ENCODE results near the gene DACH2. TPM values are rescaled to one million over a fixed set of nuclear protein-coding genes. Genes with fewer than 3 reads are reported as not detected.

The DACH2 gene
- total RNA-seq, 2 experiments from 2014 or later = not detected

GRCh38 chrX:86370927-86371326, 222.7 kb downstream of the DACH2 start:
- H3K4me1 ChIP-seq (ENCODE audit: insufficient read depth, low read length, poor library complexity, severe bottlenecking) = no peaks in the 10 kb centered on the region
- intact Hi-C loops (cut with micrococcal nuclease; ENCODE audit: unreplicated experiment) = no loop called here
- H2AFZ ChIP-seq (ENCODE audit: low read length) = no peak overlapping the region
- no peak for TF ChIP-seq CTCF (conservative IDR thresholded peaks at IDR 0.05; ENCODE audit: low read length)
- no peak for TF ChIP-seq EZH2phosphoT487 (IDR thresholded peaks at IDR 0.05; ENCODE audit: borderline replicate concordance, low read depth, low read length)
- no peak overlapping the region for H3K27ac ChIP-seq (ENCODE audit: low read depth, low read length, poor library complexity, severe bottlenecking)
- no peaks in the 10 kb centered on the region for H3K79me2 ChIP-seq (ENCODE audit: insufficient read depth, low read depth, low read length)
- H4K20me1 ChIP-seq (ENCODE audit: insufficient read depth, low read length) = no peaks in the 10 kb centered on the region
- no peak for DNase-seq (ENCODE audit: low spot score)
- ChIA-PET POLR2A (no interaction called here), CTCF (ENCODE audit: unreplicated experiment) (no interaction called here)
- no peaks in the 10 kb centered on the region for H3K36me3 ChIP-seq (ENCODE audit: insufficient read depth, low read length)
- H3K9me3 ChIP-seq (ENCODE audit: low read length) = no peaks in the 10 kb centered on the region
- H3K9me2 ChIP-seq (ENCODE audit: insufficient read depth, low read length) = no peaks in the 10 kb centered on the region
- no peak overlapping the region for H3K4me2 ChIP-seq (ENCODE audit: low read length)
- no peak overlapping the region for H3K4me3 ChIP-seq (ENCODE audit: low read depth, low read length, poor library complexity, severe bottlenecking)
- BruUV-seq (replicated peaks) = no TSS peak

DNA sequence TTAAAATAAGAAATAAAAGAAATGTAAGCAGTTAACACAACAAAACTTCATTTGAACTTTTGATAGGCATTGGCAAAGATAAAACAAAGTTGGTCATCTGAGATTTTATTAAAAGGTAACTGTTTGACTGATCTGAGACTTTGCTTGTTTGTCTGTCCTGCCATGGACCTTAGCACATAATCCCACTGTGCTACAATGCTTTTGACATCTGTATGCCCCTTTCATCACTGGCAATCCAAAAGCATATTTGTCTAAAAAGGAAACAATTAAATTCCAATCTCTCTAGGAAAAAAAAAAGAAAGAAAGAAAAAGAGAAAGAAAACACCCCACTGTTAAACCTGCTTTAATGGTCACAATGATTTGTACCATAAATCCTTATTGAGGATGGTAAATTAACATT, 231.0 kb downstream of the DACH2 start:
- intact Hi-C loops (cut with micrococcal nuclease; ENCODE audit: unreplicated experiment) = no loop called here
- ChIA-PET POLR2A (no interaction called here), CTCF (ENCODE audit: unreplicated experiment) (no interaction called here)
- BruUV-seq (replicated peaks) = no TSS peak
- Histone ChIP-seq H3K4me1 (ENCODE audit: insufficient read depth, low read length, poor library complexity, severe bottlenecking) (no peaks in the 10 kb centered on the region), H3K79me2 (ENCODE audit: insufficient read depth, low read depth, low read length) (no peaks in the 10 kb centered on the region), H4K20me1 (ENCODE audit: insufficient read depth, low read length) (no peaks in the 10 kb centered on the region), H3K4me2 (ENCODE audit: low read length) (no peak overlapping the region), H3K36me3 (ENCODE audit: insufficient read depth, low read length) (no peaks in the 10 kb centered on the region), H3K27ac (ENCODE audit: low read depth, low read length, poor library complexity, severe bottlenecking) (no peak overlapping the region), H2AFZ (ENCODE audit: low read length) (no peak overlapping the region), H3K9me3 (ENCODE audit: low read length) (no peaks in the 10 kb centered on the region), H3K4me3 (ENCODE audit: low read depth, low read length, poor library complexity, severe bottlenecking) (no peak overlapping the region), H3K9me2 (ENCODE audit: insufficient read depth, low read length) (no peaks in the 10 kb centered on the region)
- DNase-seq (ENCODE audit: low spot score) = no peak
- TF ChIP-seq EZH2phosphoT487 (IDR thresholded peaks at IDR 0.05; ENCODE audit: borderline replicate concordance, low read depth, low read length) (no peak), CTCF (conservative IDR thresholded peaks at IDR 0.05; ENCODE audit: low read length) (no peak)

DNA sequence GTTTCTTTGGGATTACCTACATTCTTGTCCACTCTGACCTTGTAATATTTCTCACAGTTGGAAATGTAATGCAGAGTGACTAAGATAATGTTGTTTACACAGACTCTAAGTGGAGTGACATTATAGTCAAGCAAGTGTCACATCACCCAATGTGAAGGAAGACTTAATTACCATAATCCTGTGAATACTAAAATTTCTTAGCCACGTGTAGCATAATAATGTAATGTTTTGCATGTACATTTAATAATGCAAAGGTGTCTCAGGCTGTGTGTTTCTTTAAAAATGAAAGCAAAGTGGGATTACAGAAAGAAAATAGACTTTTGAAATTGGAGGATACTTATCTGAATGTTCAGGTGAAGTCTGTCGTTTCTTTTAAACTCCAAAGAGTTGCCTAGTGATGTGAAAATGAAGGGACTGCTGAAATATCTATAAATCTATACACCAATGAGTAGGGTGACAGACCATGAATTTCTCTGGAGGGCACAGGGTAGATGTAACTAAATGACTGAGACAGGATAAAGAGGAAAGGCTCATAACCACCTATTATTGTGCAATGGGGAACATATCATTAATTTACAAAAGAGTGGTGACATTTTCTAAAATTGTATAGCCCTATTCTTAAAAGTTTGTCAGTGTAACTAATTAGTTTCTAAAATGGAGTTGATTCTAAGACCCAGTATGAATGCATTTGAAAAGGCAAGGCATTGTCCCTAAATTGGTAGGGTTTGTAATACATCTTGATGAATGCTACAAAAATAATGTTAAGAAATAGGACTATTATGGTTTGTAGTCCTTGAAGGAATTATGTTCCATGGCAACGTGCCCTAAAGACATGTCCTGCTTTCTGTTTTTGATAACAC, 235.7 kb downstream of the DACH2 start:
- no peaks in the 10 kb centered on the region for H4K20me1 ChIP-seq (ENCODE audit: insufficient read depth, low read length)
- intact Hi-C loops (cut with micrococcal nuclease; ENCODE audit: unreplicated experiment) = no loop called here
- TF ChIP-seq CTCF (conservative IDR thresholded peaks at IDR 0.05; ENCODE audit: low read length) (no peak), EZH2phosphoT487 (IDR thresholded peaks at IDR 0.05; ENCODE audit: borderline replicate concordance, low read depth, low read length) (no peak)
- no peaks in the 10 kb centered on the region for H3K79me2 ChIP-seq (ENCODE audit: insufficient read depth, low read depth, low read length)
- H3K4me2 ChIP-seq (ENCODE audit: low read length) = no peak overlapping the region
- H3K36me3 ChIP-seq (ENCODE audit: insufficient read depth, low read length) = no peaks in the 10 kb centered on the region
- H3K4me1 ChIP-seq (ENCODE audit: insufficient read depth, low read length, poor library complexity, severe bottlenecking) = no peaks in the 10 kb centered on the region
- ChIA-PET CTCF (ENCODE audit: unreplicated experiment) (no interaction called here), POLR2A (no interaction called here)
- no TSS peak for BruUV-seq (replicated peaks)
- H2AFZ ChIP-seq (ENCODE audit: low read length) = no peak overlapping the region
- H3K4me3 ChIP-seq (ENCODE audit: low read depth, low read length, poor library complexity, severe bottlenecking) = no peak overlapping the region
- no peak for DNase-seq (ENCODE audit: low spot score)
- no peaks in the 10 kb centered on the region for H3K9me2 ChIP-seq (ENCODE audit: insufficient read depth, low read length)
- H3K27ac ChIP-seq (ENCODE audit: low read depth, low read length, poor library complexity, severe bottlenecking) = no peak overlapping the region
- no peaks in the 10 kb centered on the region for H3K9me3 ChIP-seq (ENCODE audit: low read length)
